Endothelial cell of coronary artery (primary cell): ENCODE data around the gene LZTR1. TPM values are rescaled to one million over a fixed set of nuclear protein-coding genes. Genes with fewer than 3 reads are reported as not detected.

Experiments used
- total RNA-seq: library from RNA; depleted of rRNA; stranded (reverse); fragments of >200 nt; gene quantifications from 2 replicates; pipeline ENCODE4 v1.2.3, GENCODE V29; 2014

The LZTR1 gene
- 43.7 and 70.3 TPM in 2 replicates for total RNA-seq

GRCh38 chr22:20981787-20982562 lies at the start of gene LZTR1:
Gene LZTR1 (plus strand): TSS chr22:20982297. CDS start chr22:20982372, 75 bp downstream.

GRCh38 chr22:20966883-20967696 lies 15.0 kb upstream of the LZTR1 start, which contains the start of gene AIFM3:
Gene AIFM3 (plus strand): TSS chr22:20967255. CDS start chr22:20967945, 690 bp downstream.

GRCh38 chr22:21001601-21002325 lies 19.7 kb downstream of the LZTR1 start, which contains the start of gene THAP7:
Gene THAP7 (minus strand): TSS chr22:21002118. CDS start chr22:21001911, 207 bp downstream.

GRCh38 chr22:21014726-21015465 lies 32.8 kb downstream of the LZTR1 start, which contains the start of gene P2RX6:
Gene P2RX6 (plus strand): TSS chr22:21015165. CDS start chr22:21015175, 10 bp downstream.

GRCh38 chr22:21032037-21032867 lies 50.2 kb downstream of the LZTR1 start, which contains the start of gene SLC7A4:
Gene SLC7A4 (minus strand): TSS chr22:21032561. CDS start chr22:21031812, 749 bp downstream.

GRCh38 chr22:21045585-21046294 lies 63.6 kb downstream of the LZTR1 start, which contains the start of gene LRRC74B:
Gene LRRC74B (plus strand): TSS chr22:21045946. CDS start chr22:21045987, 41 bp downstream.

Other genes with a start within 250 kb of the LZTR1 start
- 0.66 and 7.4 TPM in 2 replicates for gene SERPIND1, start 208.2 kb upstream of the LZTR1 start, total RNA-seq
- 24.4 and 29.2 TPM in 2 replicates for gene PI4KA, start 123.5 kb upstream of the LZTR1 start, total RNA-seq
- 5.5 and 6.6 TPM in 2 replicates for gene SNAP29, start 123.3 kb upstream of the LZTR1 start, total RNA-seq
- 34.7 and 40.7 TPM in 2 replicates for gene CRKL, start 64.9 kb upstream of the LZTR1 start, total RNA-seq
- gene AIFM3, start 15.0 kb upstream of the LZTR1 start, total RNA-seq: 0.09 and 0.47 TPM in 2 replicates
- 14.3 and 15.6 TPM in 2 replicates for gene THAP7, start 19.8 kb downstream of the LZTR1 start, total RNA-seq
- under 0.01 and 0.09 TPM in 2 replicates for gene P2RX6, start 32.9 kb downstream of the LZTR1 start, total RNA-seq
- not detected in 2 replicates for gene SLC7A4, start 50.3 kb downstream of the LZTR1 start, total RNA-seq
- not detected in 2 replicates for gene LRRC74B, start 63.6 kb downstream of the LZTR1 start, total RNA-seq